Hepatocyte (in vitro differentiated cells): ENCODE measurements around the gene CACNA1F. TPM values are rescaled to one million over a fixed set of nuclear protein-coding genes. Genes with fewer than 3 reads are reported as not detected.

Experiments used
- DNase-seq: peaks from one replicate; pipeline ENCODE4 v3.0.0-alpha.2; 2016; ENCODE audit warnings: low spot score
- H2AFZ ChIP-seq: fragments of 200-600 bp; sonication (generic); 2 replicates; pipeline ENCODE4 v1.6.0; 2016; ENCODE audit warnings: antibody characterized with exemption, mild to moderate bottlenecking
- H3K27ac ChIP-seq: fragments of 200-600 bp; sonication (generic); 2 replicates; pipeline ENCODE4 v1.5.1; 2016; ENCODE audit warnings: mild to moderate bottlenecking
- H3K27me3 ChIP-seq: fragments of 200-600 bp; sonication (generic); 2 replicates; pipeline ENCODE4 v1.6.1; 2016
- H3K36me3 ChIP-seq: fragments of 200-600 bp; sonication (generic); replicated peaks from 2 replicates; pipeline ENCODE4 v1.5.1; 2016; ENCODE audit warnings: low read depth; ENCODE audit not compliant: insufficient read depth
- H3K4me1 ChIP-seq: fragments of 200-600 bp; sonication (generic); 2 replicates; pipeline ENCODE4 v1.5.1; 2016; ENCODE audit warnings: mild to moderate bottlenecking, moderate library complexity; ENCODE audit not compliant: insufficient read depth
- H3K4me2 ChIP-seq: fragments of 200-600 bp; sonication (generic); 2 replicates; pipeline ENCODE4 v1.6.0; 2016
- H3K4me3 ChIP-seq: fragments of 200-600 bp; sonication (generic); 2 replicates; pipeline ENCODE4 v1.5.1; 2016; ENCODE audit warnings: mild to moderate bottlenecking
- H3K79me2 ChIP-seq: fragments of 200-600 bp; sonication (generic); 2 replicates; pipeline ENCODE4 v1.6.0; 2017; ENCODE audit warnings: mild to moderate bottlenecking
- H3K9me2 ChIP-seq: fragments of 200-600 bp; sonication (generic); replicated peaks from 2 replicates; pipeline ENCODE4 v1.6.0; 2017; ENCODE audit warnings: mild to moderate bottlenecking; ENCODE audit not compliant: insufficient read depth
- H3K9me3 ChIP-seq: fragments of 200-600 bp; sonication (generic); 2 replicates; pipeline ENCODE4 v1.5.1; 2016; ENCODE audit warnings: low read depth, mild to moderate bottlenecking
- H4K20me1 ChIP-seq: fragments of 200-600 bp; sonication (generic); 2 replicates; pipeline ENCODE4 v1.6.0; 2016; ENCODE audit warnings: mild to moderate bottlenecking; ENCODE audit not compliant: insufficient read depth, poor library complexity, severe bottlenecking
- EZH2 ChIP-seq: fragments of 200-600 bp; sonication (generic); IDR thresholded peaks from 2 replicates; pipeline ENCODE4 v1.6.1; 2016; ENCODE audit warnings: antibody characterized with exemption, mild to moderate bottlenecking, borderline replicate concordance
- EZH2phosphoT487 ChIP-seq: fragments of 200-600 bp; sonication (generic); IDR thresholded peaks from one replicate; pipeline ENCODE4 v1.6.1; 2018; ENCODE audit warnings: antibody characterized with exemption, mild to moderate bottlenecking, low read depth, moderate library complexity; ENCODE audit not compliant: unreplicated experiment, severe bottlenecking
- WGBS: methylation state at CpG from one replicate; pipeline ENCODE4 v1.1.6; 2016; ENCODE audit warnings: low lambda C conversion rate; ENCODE audit errors: missing lambda C conversion rate; 5-methylcytosine and 5-hydroxymethylcytosine counted together
- polyA plus RNA-seq: library from polyadenylated mRNA; unstranded; fragments of >200 nt; fragmentation: Nextera tagmentation; extraction: Ambion mirVana; gene quantifications from 2 replicates; pipeline ENCODE4 v1.2.1, GENCODE V29; 2016
- total RNA-seq: library from RNA; depleted of rRNA; stranded (reverse); fragments of >200 nt; gene quantifications from 2 replicates; pipeline ENCODE4 v1.2.3, GENCODE V29; 2014
- TF ChIP-seq, protein P1 (sequence below): fragments of 200-600 bp; sonication (generic); IDR thresholded peaks from 2 replicates; pipeline ENCODE4 v1.5.1; 2016; ENCODE audit warnings: antibody characterized with exemption, mild to moderate bottlenecking; ENCODE audit not compliant: poor library complexity

CACNA1F gene
- total and polyA plus RNA-seq, 2 experiments from 2014 or later, result 0.27 to 1.6 TPM

DNA sequence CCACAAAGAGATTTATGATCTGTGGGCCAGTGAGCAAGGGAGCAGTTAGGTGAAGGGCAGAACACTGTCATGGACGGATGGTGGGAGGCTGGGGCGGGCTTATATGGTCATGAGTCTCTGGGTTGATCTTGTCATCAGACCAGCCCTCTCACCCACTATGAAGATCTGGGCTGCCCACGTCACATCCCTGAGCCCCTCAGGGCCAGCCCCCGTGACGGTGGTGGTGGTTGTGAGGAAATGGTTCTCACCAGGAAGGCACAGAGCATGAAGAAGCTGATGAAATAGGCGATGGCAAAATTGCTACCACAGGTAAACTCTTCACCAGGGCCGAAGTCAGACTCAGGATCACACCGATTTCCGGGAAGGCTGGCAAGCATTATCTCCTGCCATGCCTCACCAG, 22.1 kb downstream of the CACNA1F start:
- Histone ChIP-seq H3K4me2 (no peak overlapping the region), H2AFZ (no peak overlapping the region), H4K20me1 (no peaks in the 10 kb centered on the region), H3K36me3 (no peaks in the 10 kb centered on the region), H3K27me3 (no peaks in the 10 kb centered on the region), H3K4me3 (no peak overlapping the region), H3K9me3 (no peaks in the 10 kb centered on the region), H3K9me2 (no peaks in the 10 kb centered on the region), H3K27ac (no peak overlapping the region), H3K4me1 (no peaks in the 10 kb centered on the region), H3K79me2 (no peaks in the 10 kb centered on the region)
- no peak for DNase-seq
- 90% methylated on average over 9 of the region's 9 CpGs for WGBS
- no peak for TF ChIP-seq EZH2phosphoT487
- no peak for TF ChIP-seq EZH2
- TF ChIP-seq, protein P1, sequence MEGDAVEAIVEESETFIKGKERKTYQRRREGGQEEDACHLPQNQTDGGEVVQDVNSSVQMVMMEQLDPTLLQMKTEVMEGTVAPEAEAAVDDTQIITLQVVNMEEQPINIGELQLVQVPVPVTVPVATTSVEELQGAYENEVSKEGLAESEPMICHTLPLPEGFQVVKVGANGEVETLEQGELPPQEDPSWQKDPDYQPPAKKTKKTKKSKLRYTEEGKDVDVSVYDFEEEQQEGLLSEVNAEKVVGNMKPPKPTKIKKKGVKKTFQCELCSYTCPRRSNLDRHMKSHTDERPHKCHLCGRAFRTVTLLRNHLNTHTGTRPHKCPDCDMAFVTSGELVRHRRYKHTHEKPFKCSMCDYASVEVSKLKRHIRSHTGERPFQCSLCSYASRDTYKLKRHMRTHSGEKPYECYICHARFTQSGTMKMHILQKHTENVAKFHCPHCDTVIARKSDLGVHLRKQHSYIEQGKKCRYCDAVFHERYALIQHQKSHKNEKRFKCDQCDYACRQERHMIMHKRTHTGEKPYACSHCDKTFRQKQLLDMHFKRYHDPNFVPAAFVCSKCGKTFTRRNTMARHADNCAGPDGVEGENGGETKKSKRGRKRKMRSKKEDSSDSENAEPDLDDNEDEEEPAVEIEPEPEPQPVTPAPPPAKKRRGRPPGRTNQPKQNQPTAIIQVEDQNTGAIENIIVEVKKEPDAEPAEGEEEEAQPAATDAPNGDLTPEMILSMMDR, result no peak

DNA sequence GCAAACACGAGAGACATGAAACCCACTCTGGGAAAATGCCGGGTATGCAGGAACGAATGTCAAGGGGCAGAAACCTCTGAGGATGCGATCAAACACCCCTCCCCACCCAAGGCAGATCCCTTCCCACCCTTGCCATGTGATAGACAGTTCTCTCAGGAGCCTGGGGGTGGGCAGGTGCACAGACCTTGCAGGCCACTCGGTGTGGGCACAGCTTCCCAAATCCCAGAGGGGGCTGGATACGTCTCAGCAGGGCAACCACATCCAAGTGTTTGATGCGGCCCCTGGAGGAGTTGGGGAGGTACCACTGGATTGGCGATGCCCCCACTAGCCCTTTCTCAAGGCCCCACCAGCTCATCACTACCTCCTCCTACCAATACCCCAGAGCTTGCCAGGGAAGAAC, 22.7 kb downstream of the CACNA1F start:
- Histone ChIP-seq H3K4me1 (no peaks in the 10 kb centered on the region), H4K20me1 (no peaks in the 10 kb centered on the region), H3K27ac (no peak overlapping the region), H3K4me2 (no peak overlapping the region), H3K4me3 (no peak overlapping the region), H2AFZ (no peak overlapping the region), H3K9me2 (no peaks in the 10 kb centered on the region), H3K9me3 (no peaks in the 10 kb centered on the region), H3K27me3 (no peaks in the 10 kb centered on the region), H3K36me3 (no peaks in the 10 kb centered on the region), H3K79me2 (no peaks in the 10 kb centered on the region)
- WGBS, result 80% methylated on average over 8 of the region's 8 CpGs
- no peak for TF ChIP-seq EZH2phosphoT487
- DNase-seq, result no peak

GRCh38 chrX:49209434-49210251, 23.5 kb downstream of the CACNA1F start:
- TF ChIP-seq EZH2, result no peak
- TF ChIP-seq, protein P1, result no peak
- Histone ChIP-seq H3K27ac (no peak overlapping the region), H3K9me3 (no peaks in the 10 kb centered on the region), H3K79me2 (no peaks in the 10 kb centered on the region), H3K9me2 (no peaks in the 10 kb centered on the region), H3K4me3 (no peak overlapping the region), H3K4me1 (no peaks in the 10 kb centered on the region), H3K4me2 (no peak overlapping the region), H2AFZ (no peak overlapping the region), H4K20me1 (no peaks in the 10 kb centered on the region), H3K27me3 (no peaks in the 10 kb centered on the region), H3K36me3 (no peaks in the 10 kb centered on the region)
- DNase-seq, result no peak
- WGBS, result 64% methylated on average over 28 of the region's 28 CpGs

- Histone ChIP-seq H3K36me3 (no peaks in the 10 kb centered on the region), H3K4me1 (no peaks in the 10 kb centered on the region), H3K9me3 (no peaks in the 10 kb centered on the region), H3K4me3 (no peak overlapping the region), H3K79me2 (no peaks in the 10 kb centered on the region), H3K9me2 (no peaks in the 10 kb centered on the region), H2AFZ (no peak overlapping the region), H3K27ac (no peak overlapping the region), H3K4me2 (no peak overlapping the region), H4K20me1 (no peaks in the 10 kb centered on the region), H3K27me3 (no peaks in the 10 kb centered on the region)
- TF ChIP-seq, protein P1, result no peak
- TF ChIP-seq EZH2 (no peak), EZH2phosphoT487 (no peak)
- 81% methylated on average over 5 of the region's 5 CpGs for WGBS
- DNase-seq, result no peak
Observed at GRCh38 chrX:49208399-49208798, 24.7 kb downstream of the CACNA1F start.
